ENCODE measurements around the gene PLCH1. TPM values are rescaled to one million over a fixed set of nuclear protein-coding genes. Genes with fewer than 3 reads are reported as not detected.

PLCH1 gene
- total RNA-seq, 2 experiments from 2014 or later, result 0.03 to 0.20 TPM

- ATAC-seq (ENCODE audit: poor library complexity) (no peak), DNase-seq (no peak)
- Mint-ChIP-seq H3K27ac (no peak overlapping the region), H3K27me3 (no peaks in the 10 kb centered on the region), H3K9me3 (no peaks in the 10 kb centered on the region), H3K36me3 (ENCODE audit: low read depth) (no peaks in the 10 kb centered on the region), H3K4me1 (ENCODE audit: low read depth) (no peaks in the 10 kb centered on the region), H3K4me3 (no peak overlapping the region)
- H3K36me3 ChIP-seq (ENCODE audit: insufficient read depth, low read length), result no peaks in the 10 kb centered on the region
- H3K27me3 ChIP-seq (ENCODE audit: control insufficient read depth in 1 of 2, insufficient read depth in 2 of 2, low read length in 2 of 2), result no peaks in the 10 kb centered on the region
- no peak overlapping the region for H3K27ac ChIP-seq (ENCODE audit: low read depth in 1 of 2, low read length in 2 of 2)
- ChIA-PET POLR2A (no interaction called here), CTCF (no interaction called here)
- no peaks in the 10 kb centered on the region for H3K9me3 ChIP-seq (ENCODE audit: control insufficient read depth in 1 of 2, insufficient read depth in 1 of 2, low read length in 2 of 2)
- H3K4me3 ChIP-seq (ENCODE audit: low read length), result no peak overlapping the region
- no peak for TF ChIP-seq CTCF (IDR thresholded peaks at IDR 0.05)
- H3K4me1 ChIP-seq (ENCODE audit: insufficient read depth, low read length), result no peaks in the 10 kb centered on the region
- intact Hi-C loops (cut with DNase I, micrococcal nuclease), result no loop called here
Observed at GRCh38 chr3:155598671-155599070, 146.2 kb downstream of the PLCH1 start.

GRCh38 chr3:155596615-155597014 is 148.3 kb downstream of the PLCH1 start:
- DNase-seq, result no peak
- Mint-ChIP-seq H3K27me3 (no peaks in the 10 kb centered on the region), H3K4me3 (no peak overlapping the region), H3K9me3 (no peaks in the 10 kb centered on the region), H3K27ac (no peak overlapping the region), H3K4me1 (ENCODE audit: low read depth) (no peaks in the 10 kb centered on the region), H3K36me3 (ENCODE audit: low read depth) (no peaks in the 10 kb centered on the region)
- Histone ChIP-seq H3K27ac (ENCODE audit: low read depth in 1 of 2, low read length in 2 of 2) (no peak overlapping the region), H3K36me3 (ENCODE audit: insufficient read depth, low read length) (no peaks in the 10 kb centered on the region), H3K27me3 (ENCODE audit: control insufficient read depth in 1 of 2, insufficient read depth in 2 of 2, low read length in 2 of 2) (peaks cover 0 to 2% of the 10 kb centered on the region in 2 experiments), H3K4me1 (ENCODE audit: insufficient read depth, low read length) (no peaks in the 10 kb centered on the region), H3K4me3 (ENCODE audit: low read length) (no peak overlapping the region), H3K9me3 (ENCODE audit: control insufficient read depth in 1 of 2, insufficient read depth in 1 of 2, low read length in 2 of 2) (no peaks in the 10 kb centered on the region)
- no peak for ATAC-seq (ENCODE audit: poor library complexity)
- ChIA-PET CTCF (no interaction called here), POLR2A (no interaction called here)
- no peak for TF ChIP-seq CTCF (IDR thresholded peaks at IDR 0.05)
- intact Hi-C loops (cut with DNase I, micrococcal nuclease), result no loop called here

- no peak for DNase-seq
- no peak overlapping the region for H3K4me3 ChIP-seq (ENCODE audit: low read length)
- no peak for ATAC-seq (ENCODE audit: poor library complexity)
- H3K4me1 Mint-ChIP-seq (ENCODE audit: low read depth), result no peaks in the 10 kb centered on the region
- CTCF ChIA-PET, result no interaction called here
- POLR2A ChIA-PET, result no interaction called here
- no peak overlapping the region for H3K27ac ChIP-seq (ENCODE audit: low read depth in 1 of 2, low read length in 2 of 2)
- H3K9me3 ChIP-seq (ENCODE audit: control insufficient read depth in 1 of 2, insufficient read depth in 1 of 2, low read length in 2 of 2), result no peaks in the 10 kb centered on the region
- no peak overlapping the region for H3K4me3 Mint-ChIP-seq
- intact Hi-C loops (cut with DNase I, micrococcal nuclease), result no loop called here
- H3K36me3 ChIP-seq (ENCODE audit: insufficient read depth, low read length), result no peaks in the 10 kb centered on the region
- peaks cover 0 to 2% of the 10 kb centered on the region in 2 experiments for H3K27me3 ChIP-seq (ENCODE audit: control insufficient read depth in 1 of 2, insufficient read depth in 2 of 2, low read length in 2 of 2)
- H3K27ac Mint-ChIP-seq, result no peak overlapping the region
- H3K9me3 Mint-ChIP-seq, result no peaks in the 10 kb centered on the region
- H3K27me3 Mint-ChIP-seq, result no peaks in the 10 kb centered on the region
- no peaks in the 10 kb centered on the region for H3K4me1 ChIP-seq (ENCODE audit: insufficient read depth, low read length)
- no peak for TF ChIP-seq CTCF (IDR thresholded peaks at IDR 0.05)
- H3K36me3 Mint-ChIP-seq (ENCODE audit: low read depth), result no peaks in the 10 kb centered on the region
Observed at GRCh38 chr3:155595371-155595770, 149.5 kb downstream of the PLCH1 start.

Measured in CD4-positive, alpha-beta T cell (primary cell).